HG02981 (cell line): ENCODE results near the gene CELF4.

ENCODE experiments used
- ATAC-seq: cut with Tn5 transposase; IDR thresholded peaks from one replicate; pipeline ENCODE4 v1.9.1; 2021; ENCODE audit warnings: mild to moderate bottlenecking, moderate library complexity; ENCODE audit not compliant: unreplicated experiment

The CELF4 gene

DNA sequence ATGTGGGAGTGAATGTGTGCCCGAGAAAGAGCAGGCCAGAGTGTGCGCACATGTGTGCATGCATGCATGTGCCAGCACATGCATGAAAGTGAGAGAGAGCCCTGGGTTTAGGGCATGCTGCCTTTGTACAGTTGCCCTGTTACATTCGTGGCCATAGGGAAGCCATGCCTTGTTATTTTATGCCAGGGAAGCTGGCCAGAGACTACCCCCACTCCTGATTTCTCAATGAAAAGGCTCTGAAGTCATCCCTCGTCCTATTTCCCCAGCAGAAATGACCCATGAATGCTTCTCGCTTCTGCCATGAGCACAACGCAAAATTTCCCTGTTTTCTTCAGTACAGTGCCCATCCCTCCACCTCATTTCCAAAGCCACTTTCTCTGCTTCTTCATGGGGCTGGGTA lies 143.0 kb downstream of the CELF4 start:
- no peak for ATAC-seq

DNA sequence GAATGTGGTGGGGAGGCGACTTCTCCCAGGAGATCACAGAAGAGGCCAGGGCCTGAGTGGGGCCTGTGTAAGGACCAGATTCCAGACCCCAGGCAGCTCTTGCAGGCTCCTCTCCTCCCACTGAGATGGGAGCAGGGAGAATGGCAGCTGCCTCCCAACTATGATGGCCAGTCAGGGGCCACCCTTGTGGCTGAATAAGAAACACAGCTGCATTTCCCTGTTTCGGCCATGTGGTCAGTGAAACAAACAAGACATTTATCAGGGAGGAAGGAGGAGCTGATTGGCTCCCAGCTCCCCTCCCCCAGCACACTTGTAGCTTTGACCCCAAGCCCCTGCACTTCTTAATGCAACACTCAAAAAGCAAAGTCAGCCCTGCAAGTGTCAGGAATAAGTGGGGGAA lies 143.5 kb downstream of the CELF4 start:
- ATAC-seq: no peak

DNA sequence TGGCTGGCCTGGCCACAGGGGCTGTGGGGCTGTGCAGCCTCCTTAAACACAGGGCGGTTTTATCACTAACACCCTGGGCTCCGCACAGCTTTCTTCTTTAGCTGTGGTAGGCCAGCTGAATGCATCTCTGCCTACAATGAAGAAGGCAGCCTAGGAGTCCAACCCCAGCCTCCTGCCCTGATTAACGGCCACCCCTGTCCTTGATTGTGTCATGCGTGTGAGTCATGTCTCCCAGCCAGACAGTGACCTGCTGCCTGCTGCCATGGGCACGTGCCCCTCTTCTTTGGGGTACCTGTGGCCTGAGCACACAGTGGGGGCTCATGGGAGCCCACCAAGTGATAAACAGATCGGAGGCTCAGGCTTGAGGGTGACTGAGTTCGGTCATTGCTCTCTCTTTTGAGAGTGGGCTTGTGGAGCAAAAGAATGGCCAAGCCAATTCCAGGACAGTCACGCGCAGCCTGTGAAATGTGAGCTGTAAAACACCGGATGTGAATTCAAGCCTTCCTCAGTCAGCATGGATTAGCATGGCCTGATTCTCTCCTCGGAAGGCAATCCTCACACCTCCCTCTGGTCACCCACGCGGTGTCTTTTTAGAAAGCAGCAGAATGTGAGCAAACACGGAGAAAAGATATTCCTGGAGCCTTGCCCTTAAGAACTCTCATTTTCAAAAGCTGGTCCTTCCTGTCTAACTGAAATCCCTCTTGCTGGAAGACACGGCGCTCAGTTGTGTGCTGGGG lies 144.1 kb downstream of the CELF4 start:
- ATAC-seq: no peak

DNA sequence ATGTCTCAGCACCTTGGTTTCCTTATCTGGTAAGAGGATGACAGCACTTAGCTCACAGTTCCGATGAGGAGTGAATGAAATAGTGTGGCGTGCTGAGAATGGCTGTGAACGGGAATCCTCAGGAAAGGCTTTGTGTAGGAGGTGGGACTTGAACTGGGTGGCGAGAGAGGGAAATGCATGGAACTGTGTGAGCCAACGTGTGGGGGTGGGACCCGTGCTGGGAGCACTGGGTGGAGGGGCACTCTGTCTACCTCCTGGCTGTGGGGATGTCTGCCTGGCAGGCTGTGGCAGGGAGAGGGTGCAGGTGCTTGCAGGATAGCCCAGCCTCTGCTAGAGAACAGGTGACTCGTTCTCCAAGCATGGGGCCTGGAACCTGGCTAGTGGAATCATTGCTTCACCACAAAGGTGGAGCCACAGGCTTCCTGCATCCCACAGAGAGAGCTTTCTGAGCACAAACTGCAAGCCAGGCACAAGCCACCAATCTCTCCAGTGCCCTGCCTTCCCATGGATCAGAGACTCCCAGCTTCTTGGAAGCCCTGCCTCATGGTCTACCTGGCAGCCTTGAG lies 145.2 kb downstream of the CELF4 start:
- no peak for ATAC-seq

DNA sequence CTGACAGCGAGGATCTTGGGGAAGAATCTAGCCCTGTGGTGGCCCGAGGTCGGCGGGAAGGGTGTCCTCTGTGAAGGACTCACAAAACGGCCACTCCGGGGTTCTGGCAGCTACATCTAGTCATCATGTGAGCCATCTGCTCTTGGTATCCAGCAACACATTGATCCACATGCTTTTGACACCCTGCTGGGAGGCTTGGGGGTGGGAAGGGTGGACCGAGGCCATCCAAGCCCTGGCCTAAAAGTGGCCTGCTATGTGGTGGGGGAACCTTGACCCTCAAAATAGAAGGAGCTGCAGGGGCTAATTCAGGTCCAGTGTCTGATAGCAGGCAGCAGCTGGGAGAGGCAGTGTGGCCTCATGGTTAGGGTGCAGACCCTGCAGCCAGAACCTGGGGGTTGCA lies 145.7 kb downstream of the CELF4 start:
- ATAC-seq: no peak

DNA sequence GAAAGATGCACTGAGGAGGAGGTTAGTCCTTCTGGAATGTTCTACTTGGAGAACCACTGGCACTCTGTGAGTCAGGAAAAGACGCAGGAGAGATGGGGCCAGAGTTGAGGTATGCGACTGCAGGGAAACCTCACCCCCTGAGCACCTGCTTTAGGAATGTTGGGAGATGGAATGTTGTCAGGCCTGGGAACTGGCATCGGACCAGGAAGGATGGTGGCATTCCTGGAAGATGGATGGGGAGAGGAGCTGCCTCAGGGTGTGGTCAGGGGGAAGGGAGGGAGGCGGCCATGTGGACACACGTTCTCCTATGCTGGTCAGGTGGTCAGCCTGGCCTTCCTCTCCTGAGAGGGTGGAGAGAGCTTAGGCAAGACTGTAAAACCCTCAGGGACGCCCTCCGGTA lies 146.3 kb downstream of the CELF4 start:
- ATAC-seq: no peak

DNA sequence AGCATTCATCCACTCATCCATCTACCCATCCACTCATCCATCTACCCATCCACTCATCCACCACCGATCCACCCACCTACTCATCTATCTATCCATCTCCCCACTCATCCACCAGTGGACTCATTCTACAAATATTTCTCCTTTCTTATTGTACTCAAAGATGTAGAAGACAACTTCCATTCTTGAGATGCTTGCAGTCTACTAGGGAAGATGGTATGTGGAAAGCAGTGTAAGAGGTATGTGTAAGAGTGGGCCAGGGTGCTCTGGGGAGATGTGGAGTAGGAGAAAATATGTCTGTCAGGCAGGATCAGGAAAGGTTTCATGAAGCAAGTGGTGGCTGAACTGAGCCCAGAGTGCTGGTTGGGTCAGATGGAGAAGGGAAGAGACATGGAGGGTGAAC lies 150.8 kb downstream of the CELF4 start:
- ATAC-seq: no peak

DNA sequence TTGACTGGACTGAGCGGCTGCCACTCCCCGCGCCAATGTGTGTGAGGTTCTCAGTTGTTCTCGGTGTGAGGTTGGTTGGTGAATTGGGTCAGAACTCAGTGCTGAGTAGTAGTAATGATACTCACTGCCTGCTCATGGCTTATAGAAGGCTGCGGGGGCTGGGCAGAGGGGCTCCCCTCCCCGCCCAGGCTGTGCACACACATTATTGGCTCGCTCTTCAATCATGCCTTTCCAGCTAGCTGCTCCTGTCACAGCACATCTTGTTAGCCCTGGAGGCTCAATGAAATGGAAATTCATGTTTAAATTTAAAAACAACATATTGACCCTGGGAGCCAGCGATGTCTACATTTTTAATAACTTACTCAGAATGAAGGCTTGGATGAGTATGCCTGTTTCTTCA lies 152.8 kb downstream of the CELF4 start:
- ATAC-seq: no peak

DNA sequence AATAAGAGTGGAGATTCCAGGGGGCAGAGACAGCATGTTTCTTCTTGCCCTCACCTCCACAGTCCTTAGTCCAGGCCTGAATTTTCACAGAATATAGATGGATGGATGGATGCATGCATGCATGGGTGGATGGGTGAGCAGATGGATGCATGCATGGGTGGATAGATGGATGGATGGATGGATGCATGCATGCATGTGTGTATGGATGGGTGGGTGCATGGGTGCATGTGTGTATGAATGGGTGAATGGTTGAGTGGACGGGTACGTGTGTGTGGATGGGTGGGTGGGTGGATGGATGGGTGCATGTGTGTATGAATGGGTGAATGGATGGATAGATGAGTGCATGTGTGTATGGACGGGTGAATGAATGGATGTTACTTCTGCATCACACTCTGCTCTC lies 153.3 kb downstream of the CELF4 start:
- no peak for ATAC-seq

DNA sequence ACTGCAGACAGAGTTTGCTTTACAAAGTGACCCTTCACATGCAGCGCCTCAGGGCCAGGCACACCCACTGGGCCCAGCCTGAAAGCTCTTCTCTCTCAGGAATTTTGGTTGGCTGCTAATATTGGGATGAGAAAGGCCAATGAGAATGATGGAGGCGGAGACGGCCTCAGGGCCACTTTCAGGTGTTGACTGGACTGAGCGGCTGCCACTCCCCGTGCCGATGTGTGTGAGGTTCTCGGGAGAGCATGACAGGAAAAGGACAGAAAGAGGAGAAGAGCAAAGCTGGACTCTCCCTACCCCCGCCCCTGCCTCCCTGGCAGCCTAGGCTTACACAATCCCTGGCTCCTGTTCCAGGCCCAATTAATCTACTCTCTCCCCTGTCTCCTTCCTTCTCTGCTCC lies 155.7 kb downstream of the CELF4 start:
- no peak for ATAC-seq

DNA sequence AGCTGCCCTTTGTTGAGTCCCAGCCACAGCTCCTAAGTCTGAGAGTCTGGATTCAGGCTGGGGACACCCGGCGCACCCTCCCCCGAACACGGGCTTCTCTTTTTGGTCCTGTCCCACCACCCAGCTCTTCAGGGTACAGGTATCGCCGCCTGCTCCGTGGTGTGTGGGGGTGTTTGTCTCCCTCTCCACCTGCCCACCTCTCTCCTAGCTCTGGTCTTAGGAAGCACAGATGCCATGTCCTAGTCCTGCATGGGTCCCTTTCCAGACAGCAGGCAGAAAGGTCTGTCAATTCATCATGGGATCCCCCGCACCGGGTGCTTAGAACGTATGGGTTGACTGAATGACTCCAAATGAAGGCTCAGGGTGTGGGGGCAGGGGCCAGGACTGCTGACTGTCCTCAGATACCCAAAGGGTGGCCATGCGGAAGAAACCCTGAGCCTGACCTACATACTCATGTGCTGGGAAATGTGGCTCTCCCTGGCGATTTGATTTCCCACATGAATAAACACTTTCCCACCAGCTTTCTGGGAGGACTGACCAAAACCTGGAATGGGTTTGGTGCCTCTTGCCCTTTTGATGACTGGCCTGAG lies 156.8 kb downstream of the CELF4 start:
- no peak for ATAC-seq

DNA sequence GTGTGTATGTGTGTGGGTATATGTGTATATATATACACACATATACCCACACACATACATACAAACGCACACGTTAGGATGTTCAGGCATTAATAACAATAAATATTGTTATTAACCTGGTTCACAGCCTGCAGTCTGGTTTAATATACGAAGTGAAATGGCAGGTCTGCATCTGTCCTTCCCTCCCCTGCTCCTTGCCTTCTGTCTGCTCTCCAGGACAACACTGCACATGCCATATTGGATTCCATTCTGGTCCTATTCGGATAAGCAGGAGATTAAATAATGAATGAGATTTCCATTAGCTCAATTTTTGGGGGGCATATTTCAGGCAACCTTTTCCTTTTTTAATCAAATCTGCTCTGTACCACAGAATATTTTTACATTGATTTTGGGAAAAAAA lies 158.0 kb downstream of the CELF4 start:
- no peak for ATAC-seq

DNA sequence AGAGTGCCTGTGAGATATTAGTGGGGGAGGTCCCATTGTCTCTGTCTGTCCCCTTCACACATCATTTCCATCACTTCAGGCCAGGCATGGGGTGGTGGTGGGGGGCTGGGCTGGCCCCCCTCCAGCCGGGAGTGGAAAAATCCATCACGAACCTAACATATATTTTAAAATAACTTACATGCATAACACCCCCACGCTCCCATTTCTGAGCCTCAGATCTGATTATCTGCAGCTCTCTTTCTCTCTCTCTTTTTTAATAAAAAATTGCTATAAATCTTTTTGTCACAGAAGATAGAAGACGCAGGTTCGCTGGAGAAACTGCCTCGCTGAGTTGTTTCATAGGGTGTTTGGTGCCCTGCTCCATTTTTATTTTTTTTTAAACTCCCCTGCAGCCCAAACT lies 159.8 kb downstream of the CELF4 start:
- no peak for ATAC-seq

DNA sequence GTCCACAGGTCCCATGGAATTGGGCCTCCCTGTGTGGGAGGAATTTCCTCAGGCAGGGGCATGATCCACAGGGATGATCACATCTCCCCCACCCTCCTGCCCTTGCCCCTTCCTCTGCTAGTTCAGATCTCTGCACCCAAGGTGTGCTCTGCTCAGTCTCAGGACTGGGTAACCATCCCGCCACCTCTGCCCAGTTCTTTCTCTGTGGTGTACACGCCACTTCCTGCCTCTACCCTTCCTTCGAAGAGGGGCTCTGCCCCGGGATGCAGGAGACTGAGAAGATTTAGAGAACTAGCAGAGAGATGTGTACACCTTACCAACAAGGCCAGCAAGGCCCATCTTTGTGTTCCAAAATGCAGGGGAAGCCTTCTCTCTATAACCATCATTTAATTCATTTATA lies 160.4 kb downstream of the CELF4 start:
- ATAC-seq: no peak

DNA sequence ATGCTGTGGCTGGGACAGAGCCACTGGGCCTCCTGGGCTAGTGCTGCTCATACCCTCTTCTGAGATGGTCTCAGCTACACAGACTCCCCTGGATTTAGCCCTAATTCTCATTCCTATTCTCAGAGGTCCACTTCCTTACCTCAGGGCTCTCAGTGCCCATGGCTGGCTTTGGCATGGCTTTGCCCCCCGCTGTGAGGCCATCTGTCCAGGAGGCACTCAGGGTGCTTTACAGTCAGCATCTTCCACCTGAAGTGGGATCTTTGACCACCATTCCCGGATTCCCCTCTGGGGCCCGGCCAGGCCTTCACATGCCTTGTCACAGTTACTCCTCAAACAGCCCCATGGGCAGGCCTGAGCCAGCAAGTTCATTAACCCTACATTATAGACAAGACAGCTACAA lies 161.8 kb downstream of the CELF4 start:
- ATAC-seq: no peak

DNA sequence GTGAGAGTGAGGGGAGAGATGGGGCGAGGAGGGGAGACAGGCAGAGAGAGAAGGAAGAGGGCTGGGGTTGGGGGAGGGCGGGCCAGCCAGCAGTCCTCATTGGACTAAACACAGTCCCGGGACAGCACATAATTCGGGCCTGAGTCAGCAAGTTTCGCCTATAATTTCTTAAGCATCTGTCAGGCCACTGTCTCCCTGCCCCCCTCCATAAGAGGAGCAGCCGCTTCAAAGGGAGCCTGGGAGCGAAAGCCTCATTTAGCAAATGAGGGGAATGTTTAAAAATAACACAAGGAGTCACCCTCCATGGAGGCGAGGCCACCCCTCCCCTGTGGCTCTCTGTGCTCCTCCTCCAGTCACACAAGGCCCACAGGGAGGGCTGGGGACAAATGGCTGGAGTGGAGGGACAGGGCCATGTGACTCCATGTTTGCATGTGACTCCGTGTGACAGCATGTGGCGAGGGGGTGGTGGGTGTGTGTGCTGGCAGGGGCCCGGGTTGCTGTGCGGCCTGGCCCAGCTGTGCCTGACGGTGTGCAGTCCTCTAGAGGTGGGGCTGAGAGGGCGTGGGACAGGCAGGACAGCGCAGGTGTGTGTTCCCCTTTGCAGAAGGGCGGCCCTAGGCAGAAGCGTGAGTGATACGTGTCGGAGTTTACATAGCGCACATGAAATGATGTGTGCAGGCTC lies 162.4 kb downstream of the CELF4 start:
- ATAC-seq: no peak

DNA sequence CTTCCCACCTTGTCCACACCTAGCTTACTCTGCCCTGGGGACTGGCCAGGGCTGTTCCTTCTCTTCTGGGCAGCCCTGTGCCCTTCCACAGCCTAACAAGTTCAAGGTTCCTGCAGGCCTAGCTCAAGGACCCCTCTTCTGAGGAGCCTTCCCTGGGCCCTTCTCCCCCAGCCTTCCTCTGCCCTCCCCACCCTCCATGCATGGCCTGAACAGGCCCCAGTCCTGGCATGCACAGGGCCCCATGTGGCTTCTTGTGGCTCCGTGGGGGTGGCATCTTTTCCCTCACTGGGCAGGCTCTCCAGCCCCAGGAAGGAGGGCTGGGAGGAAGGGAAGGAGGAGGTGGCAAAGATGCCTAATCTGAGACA lies 162.9 kb downstream of the CELF4 start:
- ATAC-seq: no peak

DNA sequence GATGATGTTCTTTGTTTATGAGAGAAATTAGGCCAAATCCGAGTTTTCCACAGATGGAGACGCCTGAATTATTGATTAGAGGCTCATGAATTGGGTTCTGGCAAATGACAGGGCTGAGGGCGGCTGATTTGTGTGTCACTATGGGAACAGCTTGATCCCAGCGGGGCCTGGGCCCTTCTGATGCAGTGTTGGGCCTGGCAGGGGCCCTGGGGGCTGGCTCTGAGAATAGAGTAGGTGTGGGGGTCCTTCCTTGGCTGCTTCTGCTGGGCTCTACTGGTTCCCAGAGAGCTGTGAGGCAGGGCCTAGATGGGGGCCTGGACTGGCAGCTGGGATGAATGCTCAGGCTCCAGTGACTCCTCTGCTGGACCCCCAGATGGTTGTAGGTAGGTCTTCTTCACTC lies 164.8 kb downstream of the CELF4 start:
- no peak for ATAC-seq

DNA sequence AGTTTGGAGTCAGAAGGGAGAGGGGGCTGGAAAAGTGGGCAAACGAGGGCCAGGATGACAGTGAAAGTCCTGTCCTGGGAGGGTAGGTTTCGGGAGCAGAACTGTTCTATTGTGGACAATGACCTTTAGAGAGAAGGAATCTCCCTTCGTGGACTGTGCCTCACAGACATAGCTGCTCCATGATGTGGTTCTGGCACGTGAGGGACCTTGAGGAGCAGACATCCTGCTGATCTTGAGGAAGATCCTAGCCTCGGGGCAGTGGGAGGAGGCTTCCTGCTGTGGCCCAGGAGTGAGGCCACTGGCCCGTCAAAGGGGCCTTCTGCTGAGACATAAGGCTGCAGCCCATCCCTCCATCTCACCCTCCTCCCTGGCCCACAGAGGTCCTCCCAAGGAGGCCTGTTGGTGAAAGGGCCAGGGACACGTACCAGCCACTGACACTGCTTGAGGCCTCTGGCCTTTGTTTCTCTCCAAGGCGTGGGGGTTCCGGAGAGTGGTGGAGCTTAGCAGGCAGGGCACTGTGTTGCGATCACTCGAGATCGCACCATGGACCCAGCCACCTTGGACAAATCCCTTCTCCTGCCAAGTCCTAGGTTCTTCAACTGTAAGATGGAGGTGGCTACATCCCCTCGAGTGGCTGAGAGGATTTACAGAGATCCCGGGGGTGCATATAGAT lies 167.2 kb downstream of the CELF4 start:
- no peak for ATAC-seq

DNA sequence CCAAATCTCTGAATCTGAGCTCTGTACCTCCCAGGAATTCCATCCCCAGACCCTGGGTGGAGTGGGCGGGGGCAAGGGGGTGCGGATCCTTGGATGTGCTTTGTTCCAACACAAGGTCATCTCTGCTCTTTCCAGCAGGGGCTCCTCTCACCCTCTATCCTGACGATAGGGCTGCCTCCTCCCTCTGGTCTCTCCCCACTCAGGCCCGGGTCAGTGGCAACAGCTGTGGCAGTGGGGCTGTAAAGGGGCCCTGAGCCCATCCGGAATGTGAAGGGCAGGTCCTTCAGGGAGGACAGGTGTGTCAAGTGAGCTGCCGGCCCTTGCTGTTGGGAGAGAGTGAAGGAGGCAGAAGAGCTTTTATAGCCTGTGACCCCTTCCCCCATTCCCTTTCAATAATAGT lies 167.8 kb downstream of the CELF4 start:
- no peak for ATAC-seq

DNA sequence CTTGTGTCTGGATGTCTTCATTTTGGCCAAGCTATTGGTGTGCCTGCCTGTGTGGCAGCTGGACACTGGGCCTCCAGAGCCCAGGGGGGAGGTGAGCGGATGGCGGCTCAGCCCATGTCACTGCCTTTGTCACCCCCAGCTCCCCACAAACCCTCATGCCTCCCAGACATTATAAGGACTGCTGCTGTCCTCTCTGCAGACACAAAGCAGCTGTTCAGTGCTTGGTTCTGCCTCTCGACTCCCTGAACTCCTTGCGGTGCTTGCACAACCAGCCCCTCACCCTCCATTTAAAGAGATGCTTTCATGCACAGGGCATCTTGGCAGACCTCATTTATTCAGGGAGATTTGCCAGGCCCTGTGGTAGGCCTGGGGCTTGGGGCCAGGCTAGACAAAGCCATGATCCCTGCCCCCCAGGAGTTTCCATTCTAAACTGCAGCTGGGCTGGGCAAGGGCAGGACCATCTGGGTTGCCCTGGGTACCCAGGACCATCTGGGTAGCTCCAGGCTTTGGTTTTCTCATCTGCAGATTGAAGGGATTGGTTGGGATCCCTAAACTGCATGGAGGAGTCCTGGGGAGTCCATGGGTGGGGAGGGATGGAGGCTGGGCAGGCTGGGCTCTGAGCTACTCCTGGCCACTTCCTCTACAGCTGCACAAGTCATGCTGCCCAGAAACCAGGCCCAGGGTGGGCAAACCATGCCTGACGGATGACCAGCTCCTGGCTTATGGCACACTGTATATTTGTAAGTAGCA lies 168.5 kb downstream of the CELF4 start:
- no peak for ATAC-seq
